HG03280 (cell line): Measurements from ENCODE around the gene NENF.
"Not testable (repeated sequence)": the region's sequence is repeated elsewhere in the genome, so short reads cannot be mapped to it uniquely, and the experiment has no call there.

ENCODE experiments used
- ATAC-seq: cut with Tn5 transposase; IDR thresholded peaks from one replicate; pipeline ENCODE4 v1.9.1; 2021; ENCODE audit warnings: mild to moderate bottlenecking, moderate library complexity; ENCODE audit not compliant: unreplicated experiment

The NENF gene

GRCh38 chr1:212479188-212479587 lies 46.5 kb downstream of the NENF start:
- no peak for ATAC-seq

- ATAC-seq = not testable (repeated sequence)
Observed at GRCh38 chr1:212480711-212481437, 48.2 kb downstream of the NENF start.

- ATAC-seq = no peak
Observed at GRCh38 chr1:212481438-212481767, 48.7 kb downstream of the NENF start.

GRCh38 chr1:212482006-212482636 lies 49.4 kb downstream of the NENF start:
- no peak for ATAC-seq

GRCh38 chr1:212482637-212483441 lies 50.1 kb downstream of the NENF start:
- ATAC-seq = no peak

GRCh38 chr1:212484701-212485570 lies 52.2 kb downstream of the NENF start:
- no peak for ATAC-seq

- no peak for ATAC-seq
Observed at GRCh38 chr1:212485571-212485912, 52.8 kb downstream of the NENF start.

GRCh38 chr1:212485913-212486618 lies 53.3 kb downstream of the NENF start:
- ATAC-seq = no peak

- ATAC-seq = no peak
Observed at GRCh38 chr1:212486619-212486975, 53.9 kb downstream of the NENF start.

- no peak for ATAC-seq
Observed at GRCh38 chr1:212487286-212487685, 54.6 kb downstream of the NENF start.

- ATAC-seq = no peak
Observed at GRCh38 chr1:212487774-212488435, 55.2 kb downstream of the NENF start.

GRCh38 chr1:212488436-212489283 lies 55.9 kb downstream of the NENF start:
- ATAC-seq = peak; percentile 86

- ATAC-seq = no peak
Observed at GRCh38 chr1:212489284-212489859, 56.7 kb downstream of the NENF start.

- ATAC-seq = no peak
Observed at GRCh38 chr1:212490276-212490675, 57.6 kb downstream of the NENF start.

GRCh38 chr1:212491454-212491853 lies 58.7 kb downstream of the NENF start:
- no peak for ATAC-seq
